Kidney epithelial cell (primary cell): Measurements from ENCODE around the gene RSPO1. TPM values are rescaled to one million over a fixed set of nuclear protein-coding genes. Genes with fewer than 3 reads are reported as not detected.

Source experiments
- DNase-seq: peaks from one replicate; pipeline ENCODE4 v3.0.0-alpha.2; 2010; ENCODE audit warnings: low read depth
- H3K27me3 ChIP-seq: 2 replicates; pipeline ENCODE4 v1.6.0; 2011; ENCODE audit warnings: low read length; ENCODE audit not compliant: control insufficient read depth, insufficient read depth
- H3K36me3 ChIP-seq: 2 replicates; pipeline ENCODE4 v1.5.1; 2011; ENCODE audit warnings: low read length; ENCODE audit not compliant: control insufficient read depth, insufficient read depth
- H3K4me3 ChIP-seq: 2 replicates; pipeline ENCODE4 v1.5.1; 2011; ENCODE audit warnings: low read depth, mild to moderate bottlenecking, control low read depth, low read length
- total RNA-seq: library from RNA; depleted of rRNA; stranded (reverse); fragments of >200 nt; gene quantifications from 2 replicates; pipeline ENCODE4 v1.2.3, GENCODE V29; 2015
- TF ChIP-seq, protein P1 (sequence below): IDR thresholded peaks from 2 replicates; pipeline ENCODE4 v1.5.1; 2011; ENCODE audit warnings: mild to moderate bottlenecking, moderate library complexity, low read length, control low read depth, inconsistent platforms; ENCODE audit not compliant: insufficient read depth, poor library complexity, severe bottlenecking

RSPO1 gene
- total RNA-seq, 1 donor from 2014 or later = 0.08 TPM

DNA sequence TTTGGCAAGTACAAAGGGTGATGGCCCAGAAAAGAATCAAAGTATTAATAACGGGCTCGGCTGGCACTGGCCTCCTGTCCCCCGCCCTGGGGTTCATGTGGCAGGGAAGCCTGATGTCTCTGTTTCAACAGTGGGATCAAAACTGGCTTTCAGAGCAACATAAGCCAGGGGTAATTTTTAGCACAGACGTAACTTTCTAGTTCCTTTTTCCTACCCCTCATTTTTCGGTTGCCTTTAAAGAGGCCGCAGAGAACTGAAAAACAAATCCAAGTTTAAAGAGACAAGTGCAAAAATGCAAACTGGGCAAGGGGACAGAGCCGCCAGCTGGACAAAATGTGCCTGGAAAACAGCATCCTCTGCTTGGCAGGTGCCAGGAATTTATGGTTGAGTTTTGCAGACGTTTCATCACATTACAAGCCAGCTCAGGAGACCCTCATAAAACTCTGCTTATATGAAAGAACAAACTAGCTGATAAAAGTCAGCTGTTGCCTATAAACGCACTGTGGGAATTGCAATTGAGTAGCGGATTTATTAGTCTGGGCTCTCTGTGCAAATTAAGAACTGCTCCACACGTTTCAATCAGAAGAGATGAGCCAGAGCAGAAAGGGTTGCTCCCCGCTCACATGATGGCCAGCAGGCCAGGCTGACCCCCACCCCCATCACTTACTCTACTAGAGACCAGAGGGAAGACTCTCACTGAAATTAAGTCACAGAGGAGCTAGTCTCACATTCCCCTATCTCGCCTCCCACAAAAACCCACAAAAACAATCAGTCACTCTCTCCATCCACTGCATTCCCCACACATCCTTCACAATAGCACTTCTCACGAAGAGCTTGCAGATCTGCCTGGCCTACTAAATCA, 41.8 kb upstream of the RSPO1 start:
- DNase-seq = no peak
- no peaks in the 10 kb centered on the region for H3K36me3 ChIP-seq
- TF ChIP-seq, protein P1, sequence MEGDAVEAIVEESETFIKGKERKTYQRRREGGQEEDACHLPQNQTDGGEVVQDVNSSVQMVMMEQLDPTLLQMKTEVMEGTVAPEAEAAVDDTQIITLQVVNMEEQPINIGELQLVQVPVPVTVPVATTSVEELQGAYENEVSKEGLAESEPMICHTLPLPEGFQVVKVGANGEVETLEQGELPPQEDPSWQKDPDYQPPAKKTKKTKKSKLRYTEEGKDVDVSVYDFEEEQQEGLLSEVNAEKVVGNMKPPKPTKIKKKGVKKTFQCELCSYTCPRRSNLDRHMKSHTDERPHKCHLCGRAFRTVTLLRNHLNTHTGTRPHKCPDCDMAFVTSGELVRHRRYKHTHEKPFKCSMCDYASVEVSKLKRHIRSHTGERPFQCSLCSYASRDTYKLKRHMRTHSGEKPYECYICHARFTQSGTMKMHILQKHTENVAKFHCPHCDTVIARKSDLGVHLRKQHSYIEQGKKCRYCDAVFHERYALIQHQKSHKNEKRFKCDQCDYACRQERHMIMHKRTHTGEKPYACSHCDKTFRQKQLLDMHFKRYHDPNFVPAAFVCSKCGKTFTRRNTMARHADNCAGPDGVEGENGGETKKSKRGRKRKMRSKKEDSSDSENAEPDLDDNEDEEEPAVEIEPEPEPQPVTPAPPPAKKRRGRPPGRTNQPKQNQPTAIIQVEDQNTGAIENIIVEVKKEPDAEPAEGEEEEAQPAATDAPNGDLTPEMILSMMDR = no peak
- no peak overlapping the region for H3K4me3 ChIP-seq
- H3K27me3 ChIP-seq = peaks cover 18% of the 10 kb centered on the region

GRCh38 chr1:37673920-37674319, 39.2 kb upstream of the RSPO1 start:
- H3K27me3 ChIP-seq = peaks cover 19% of the 10 kb centered on the region
- no peaks in the 10 kb centered on the region for H3K36me3 ChIP-seq
- TF ChIP-seq, protein P1 = no peak
- DNase-seq = no peak
- H3K4me3 ChIP-seq = no peak overlapping the region

GRCh38 chr1:37672136-37672870, 37.6 kb upstream of the RSPO1 start:
- Histone ChIP-seq H3K4me3 (no peak overlapping the region), H3K27me3 (peaks cover 24% of the 10 kb centered on the region), H3K36me3 (no peaks in the 10 kb centered on the region)
- TF ChIP-seq, protein P1 = no peak
- DNase-seq = no peak

GRCh38 chr1:37671261-37671660, 36.6 kb upstream of the RSPO1 start:
- Histone ChIP-seq H3K27me3 (peaks cover 23% of the 10 kb centered on the region), H3K36me3 (no peaks in the 10 kb centered on the region), H3K4me3 (no peak overlapping the region)
- DNase-seq = no peak
- TF ChIP-seq, protein P1 = no peak

GRCh38 chr1:37670133-37670532, 35.4 kb upstream of the RSPO1 start:
- TF ChIP-seq, protein P1 = no peak
- H3K36me3 ChIP-seq = no peaks in the 10 kb centered on the region
- H3K4me3 ChIP-seq = no peak overlapping the region
- peaks cover 16% of the 10 kb centered on the region for H3K27me3 ChIP-seq
- no peak for DNase-seq
